ENCODE data around the gene SPATA32.
"Not testable (repeated sequence)": the region's sequence is repeated elsewhere in the genome, so short reads cannot be mapped to it uniquely, and the experiment has no call there.

Gene SPATA32

GRCh38 chr17:45270828-45271418, 9.0 kb upstream of the SPATA32 start:
- DNase-seq = peak; percentile 73

GRCh38 chr17:45269912-45270311, 8.0 kb upstream of the SPATA32 start:
- no peak for DNase-seq

- no peak for DNase-seq
Measured at GRCh38 chr17:45267436-45268055, 5.7 kb upstream of the SPATA32 start.

- DNase-seq = no peak
Measured at GRCh38 chr17:45266372-45266926, 4.6 kb upstream of the SPATA32 start.

- DNase-seq = no peak
Measured at GRCh38 chr17:45265821-45266220, 3.9 kb upstream of the SPATA32 start.

- DNase-seq = no peak
Measured at GRCh38 chr17:45264988-45265387, 3.1 kb upstream of the SPATA32 start.

- no peak for DNase-seq
Measured at GRCh38 chr17:45264430-45264829, 2.5 kb upstream of the SPATA32 start.

GRCh38 chr17:45263477-45263860, 1.6 kb upstream of the SPATA32 start:
- no peak for DNase-seq

- DNase-seq = no peak
Measured at GRCh38 chr17:45262516-45263476, 902 bp upstream of the SPATA32 start.

GRCh38 chr17:45260204-45260783, 1.6 kb downstream of the SPATA32 start:
- DNase-seq = no peak

GRCh38 chr17:45258981-45259380, 2.9 kb downstream of the SPATA32 start:
- DNase-seq = no peak

- no peak for DNase-seq
Measured at GRCh38 chr17:45257115-45257514, 4.8 kb downstream of the SPATA32 start.

GRCh38 chr17:45256114-45256966, 5.6 kb downstream of the SPATA32 start:
- DNase-seq = no peak

GRCh38 chr17:45255358-45255757, 6.5 kb downstream of the SPATA32 start:
- DNase-seq = no peak

- DNase-seq = no peak
Measured at GRCh38 chr17:45253879-45254278, 8.0 kb downstream of the SPATA32 start.

- not testable (repeated sequence) for DNase-seq
Measured at GRCh38 chr17:45253237-45253636, 8.7 kb downstream of the SPATA32 start.

- no peak for DNase-seq
Measured at GRCh38 chr17:45251931-45252330, 10.0 kb downstream of the SPATA32 start.

- DNase-seq = peak; percentile 85
Measured at GRCh38 chr17:45248132-45248957, 13.5 kb downstream of the SPATA32 start.

GRCh38 chr17:45247429-45248131, 14.3 kb downstream of the SPATA32 start:
- DNase-seq = peak; percentile 98

GRCh38 chr17:45246861-45247428, 14.9 kb downstream of the SPATA32 start:
- DNase-seq = peak; percentile 44
